ENCODE data around the gene RNF111. TPM values are rescaled to one million over a fixed set of nuclear protein-coding genes. Genes with fewer than 3 reads are reported as not detected.
"Not testable (repeated sequence)": the region's sequence is repeated elsewhere in the genome, so short reads cannot be mapped to it uniquely, and the experiment has no call there.

RNF111 gene
- total RNA-seq, 1 donor from 2014 or later, result 15.5 TPM

DNA sequence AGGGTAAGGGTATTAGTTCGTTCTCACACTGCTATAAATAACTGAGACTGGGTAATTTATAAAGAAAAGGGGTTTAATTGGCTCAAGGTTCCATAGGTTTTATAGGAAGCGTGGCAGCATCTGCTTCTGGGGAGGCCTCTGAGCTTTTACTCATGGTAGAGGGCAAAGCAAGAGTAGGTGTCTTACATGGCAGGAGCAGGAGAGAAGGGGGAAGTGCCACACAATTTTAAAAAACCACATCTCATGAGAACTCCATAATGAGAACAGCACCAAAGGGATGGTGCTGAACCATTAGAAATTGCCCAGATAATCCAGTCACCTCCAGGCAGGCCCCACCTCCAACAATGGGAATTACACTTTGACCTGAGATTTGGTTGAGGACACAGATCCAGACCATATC lies 12.2 kb downstream of the RNF111 start:
- ATAC-seq, result peak; percentile 25

DNA sequence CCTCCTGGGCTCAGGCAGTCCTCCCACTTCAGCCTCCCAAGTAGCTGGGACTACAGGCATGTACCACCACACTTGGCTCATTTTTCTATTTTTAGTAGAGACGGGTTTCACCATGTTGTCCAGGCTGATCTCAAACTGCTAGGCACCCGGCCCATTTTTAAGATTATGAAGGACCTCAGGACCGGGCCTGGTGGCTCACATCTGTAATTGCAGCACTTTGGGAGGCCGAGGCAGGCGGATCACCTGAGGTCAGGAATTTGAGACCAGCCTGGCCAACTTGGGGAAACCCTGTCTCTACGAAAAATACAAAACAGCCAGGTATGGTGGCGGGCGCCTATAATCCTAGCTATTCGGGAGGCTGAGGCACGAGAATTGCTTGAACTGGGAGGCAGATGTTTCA lies 12.8 kb downstream of the RNF111 start:
- DNase-seq (ENCODE audit: low spot score); ATAC-seq: not testable (repeated sequence)

More for the DNA sequence above, 12.2 kb downstream of the RNF111 start:
- no peak for DNase-seq (ENCODE audit: low spot score)

DNA sequence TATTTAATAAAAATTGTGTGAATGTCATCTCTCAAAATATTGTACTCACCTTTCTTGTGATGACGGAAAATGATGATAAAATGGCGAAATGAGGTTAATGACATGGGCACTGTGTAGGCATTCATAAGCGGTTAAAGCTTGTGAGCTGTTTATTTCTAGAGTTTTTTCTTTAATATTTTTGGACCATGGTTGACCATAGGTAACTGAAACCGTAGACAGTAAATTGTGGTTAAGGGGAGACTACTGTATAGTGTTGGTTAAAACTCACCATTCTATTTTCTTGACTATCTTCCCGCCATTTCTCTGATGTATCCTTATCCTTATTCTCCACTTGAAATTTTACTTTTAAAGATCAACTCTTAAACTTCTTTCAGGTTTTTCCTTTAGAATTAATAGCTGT lies 14.5 kb downstream of the RNF111 start:
- ATAC-seq, result no peak
- DNase-seq (ENCODE audit: low spot score), result no peak

DNA sequence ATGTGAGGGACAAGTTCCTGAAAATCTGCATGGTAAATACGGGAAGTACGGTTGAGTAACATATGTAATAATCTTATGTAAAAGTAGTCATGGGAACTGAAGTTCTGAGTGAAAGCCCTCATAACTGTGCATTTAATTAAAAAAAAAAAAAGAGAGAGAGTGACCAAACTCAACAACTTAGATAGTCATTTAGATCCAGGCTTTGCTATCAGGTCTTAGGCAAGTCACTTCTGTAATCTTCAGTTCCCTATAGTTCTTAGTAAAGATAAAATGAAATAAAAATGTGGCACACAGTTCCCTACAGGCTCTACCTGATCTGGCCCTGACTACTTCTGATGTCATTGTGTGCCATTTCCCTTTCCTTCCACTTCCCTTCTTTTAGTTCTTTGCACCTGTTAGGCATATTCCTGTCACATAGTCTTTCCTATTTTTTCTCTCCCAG lies 15.0 kb downstream of the RNF111 start:
- DNase-seq (ENCODE audit: low spot score) (no peak), ATAC-seq (no peak)

- no peak for ATAC-seq
Measured at GRCh38 chr15:59005579-59005978, 18.1 kb downstream of the RNF111 start.

GRCh38 chr15:59008086-59008485 lies 20.6 kb downstream of the RNF111 start:
- ATAC-seq, result no peak
- DNase-seq (ENCODE audit: low spot score), result no peak

More at GRCh38 chr15:59005579-59005978, 18.1 kb downstream of the RNF111 start:
- no peak for DNase-seq (ENCODE audit: low spot score)

GRCh38 chr15:59011262-59011952 lies 23.9 kb downstream of the RNF111 start:
- ATAC-seq, result no peak
- DNase-seq (ENCODE audit: low spot score), result no peak

DNA sequence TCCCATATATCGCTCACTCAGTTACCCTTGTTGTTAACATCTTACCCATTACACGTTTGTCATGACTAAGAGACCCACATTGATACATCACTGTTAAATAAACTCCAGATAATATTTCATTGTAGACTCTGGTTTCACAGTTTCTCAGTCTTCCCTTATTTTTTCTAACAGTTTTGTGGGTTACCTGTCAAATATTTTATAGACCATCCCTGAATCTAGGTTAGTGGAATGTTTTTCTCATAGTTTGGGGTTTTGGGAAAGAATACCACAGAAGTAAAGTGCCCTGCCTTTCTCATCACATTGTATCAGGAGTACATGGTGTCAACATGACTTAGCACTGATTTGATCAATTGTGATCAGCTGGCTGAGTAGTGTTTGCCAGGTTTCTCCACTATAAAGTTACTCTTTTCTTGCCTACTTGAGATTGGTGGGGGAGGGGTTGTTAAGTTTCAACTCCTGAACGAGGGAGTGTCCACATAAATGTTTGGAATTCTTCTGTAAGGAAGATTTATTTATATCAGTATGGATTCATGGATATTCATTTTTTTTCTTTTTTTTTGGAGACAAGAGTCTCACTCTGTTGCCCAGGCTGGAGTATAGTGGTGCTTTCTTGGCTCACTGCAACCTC lies 25.9 kb downstream of the RNF111 start:
- no peak for ATAC-seq
- DNase-seq (ENCODE audit: low spot score), result no peak

DNA sequence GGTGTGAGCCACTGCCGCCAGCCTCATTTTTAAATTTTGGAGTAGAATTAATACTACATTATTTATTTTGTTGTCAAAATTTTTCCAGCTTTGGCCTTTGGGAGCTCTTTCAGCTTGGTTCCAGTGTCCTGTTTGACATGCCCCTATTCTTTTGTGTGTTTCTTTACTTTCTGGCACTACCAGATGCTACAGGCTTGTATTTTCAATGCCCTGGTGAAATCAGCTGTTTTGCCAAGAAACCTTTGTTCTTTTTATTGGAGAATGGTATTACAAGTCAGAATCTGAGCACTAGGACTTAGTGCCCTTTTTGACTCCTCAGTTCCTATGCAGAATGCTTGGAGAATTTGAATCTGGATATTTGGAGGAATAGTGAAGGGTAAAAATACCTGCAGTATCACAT lies 26.6 kb downstream of the RNF111 start:
- DNase-seq (ENCODE audit: low spot score) (no peak), ATAC-seq (peak; percentile 94)

GRCh38 chr15:59017449-59017848 lies 30.0 kb downstream of the RNF111 start:
- DNase-seq (ENCODE audit: low spot score) (no peak), ATAC-seq (no peak)

GRCh38 chr15:59018833-59019232 lies 31.4 kb downstream of the RNF111 start:
- no peak for ATAC-seq
- DNase-seq (ENCODE audit: low spot score), result no peak

DNA sequence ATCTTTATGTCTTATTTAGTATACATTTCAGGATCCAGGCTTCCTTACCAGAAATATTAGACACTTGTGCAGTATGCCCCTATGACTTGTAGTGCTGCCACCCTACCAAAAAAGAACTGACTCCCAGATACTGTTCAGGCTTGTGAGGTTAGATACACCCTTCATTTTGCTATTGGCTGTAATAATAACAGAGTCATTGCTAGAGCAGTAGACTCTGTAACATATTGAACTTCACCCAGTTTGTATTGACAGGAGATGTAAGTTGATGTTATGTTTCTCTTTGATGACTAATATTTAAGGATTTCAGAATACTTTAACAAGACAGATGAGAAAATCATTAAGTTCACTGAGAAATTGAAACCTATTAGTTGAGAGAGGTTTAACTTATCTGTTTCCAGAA lies 32.9 kb downstream of the RNF111 start:
- ATAC-seq (no peak), DNase-seq (ENCODE audit: low spot score) (no peak)

DNA sequence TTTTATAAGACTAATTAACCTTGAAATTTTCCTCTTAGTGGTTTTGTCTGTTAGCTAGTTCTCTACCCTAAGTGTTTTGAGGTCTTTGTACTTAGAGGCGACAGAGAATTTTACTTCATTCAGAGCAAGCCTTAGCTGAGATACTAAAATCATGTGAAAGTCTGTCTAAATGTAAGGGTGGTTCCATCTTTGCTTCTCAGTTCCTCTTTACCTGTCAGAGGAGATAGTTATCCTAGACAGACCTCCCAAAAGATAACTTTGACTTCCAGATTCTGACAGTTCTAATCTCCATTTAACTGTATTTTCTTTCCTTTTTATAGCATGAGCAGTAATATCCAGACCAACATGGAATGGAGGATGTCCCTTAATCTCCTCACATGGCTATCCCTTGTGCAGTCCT lies 34.7 kb downstream of the RNF111 start:
- DNase-seq (ENCODE audit: low spot score) (no peak), ATAC-seq (no peak)

- DNase-seq (ENCODE audit: low spot score) (no peak), ATAC-seq (no peak)
Measured at GRCh38 chr15:59026207-59026606, 38.7 kb downstream of the RNF111 start.

- no peak for ATAC-seq
- DNase-seq (ENCODE audit: low spot score), result no peak
Measured at GRCh38 chr15:59028387-59028955, 41.0 kb downstream of the RNF111 start.

GRCh38 chr15:59029554-59029953 lies 42.1 kb downstream of the RNF111 start:
- ATAC-seq, result no peak
- no peak for DNase-seq (ENCODE audit: low spot score)

DNA sequence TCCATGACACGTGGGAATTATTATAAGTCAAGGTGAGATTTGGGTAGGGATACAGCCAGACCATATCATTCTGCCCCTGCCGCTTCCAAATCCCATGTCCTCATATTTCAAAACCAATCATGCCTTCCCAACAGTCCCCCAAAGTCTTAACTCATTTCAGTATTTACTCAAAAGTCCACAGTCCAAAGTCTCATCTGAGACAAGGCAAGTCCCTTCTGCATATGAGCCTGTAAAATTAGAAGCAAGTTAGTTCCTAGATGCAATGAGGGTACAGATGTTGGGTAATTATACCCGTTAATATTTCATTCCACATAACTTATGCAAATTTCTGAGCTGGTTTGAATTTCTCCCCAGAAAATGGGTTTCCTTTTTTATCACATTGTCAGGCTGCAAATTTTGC lies 47.7 kb downstream of the RNF111 start:
- ATAC-seq, result peak; percentile 44

GRCh38 chr15:59039225-59039624 lies 51.8 kb downstream of the RNF111 start:
- DNase-seq (ENCODE audit: low spot score), result no peak
- no peak for ATAC-seq

More for the DNA sequence above, 47.7 kb downstream of the RNF111 start:
- no peak for DNase-seq (ENCODE audit: low spot score)

DNA sequence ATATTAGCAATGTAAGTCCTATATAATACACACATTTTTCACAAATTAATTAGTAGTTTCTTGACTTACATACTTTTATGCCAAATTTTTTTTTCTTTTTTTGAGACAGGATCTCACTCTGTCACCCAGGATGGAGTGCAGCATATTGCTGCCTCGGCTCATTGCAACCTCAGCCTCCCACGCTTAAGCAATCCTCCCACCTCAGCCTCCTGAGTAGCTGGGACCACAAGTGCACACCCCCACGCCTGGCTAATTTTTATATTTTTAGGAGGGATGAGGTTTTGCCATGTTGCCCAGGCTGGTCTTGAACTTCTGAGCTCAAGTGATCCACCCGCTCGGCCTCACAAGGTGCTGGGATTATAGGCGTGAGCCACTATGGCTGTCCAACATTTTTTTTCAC lies 54.6 kb downstream of the RNF111 start:
- ATAC-seq, result no peak
- no peak for DNase-seq (ENCODE audit: low spot score)

GRCh38 chr15:59048897-59049296 lies 61.4 kb downstream of the RNF111 start:
- peak; percentile 67 for ATAC-seq

GRCh38 chr15:59051873-59052861 lies 64.7 kb downstream of the RNF111 start:
- ATAC-seq (peak; percentile 91), DNase-seq (ENCODE audit: low spot score) (no peak)

More at GRCh38 chr15:59048897-59049296, 61.4 kb downstream of the RNF111 start:
- DNase-seq (ENCODE audit: low spot score), result no peak

All from left lobe of liver (tissue), 2 donors.